Measurements from ENCODE around the gene EXD2.
"Not testable (repeated sequence)": the region's sequence is repeated elsewhere in the genome, so short reads cannot be mapped to it uniquely, and the experiment has no call there.

The EXD2 gene

GRCh38 chr14:69152902-69153151 lies 38.5 kb upstream of the EXD2 start, which contains the start of gene DCAF5:
Gene DCAF5 (minus strand): TSS chr14:69153119. CDS start chr14:69152978, 141 bp downstream.
- peak within 1 kb of the TSS; percentile 82 for H3K27ac ChIP-seq
- TF ChIP-seq CTCF (conservative IDR thresholded peaks at IDR 0.05) (no peak), ZFX (IDR thresholded peaks at IDR 0.05) (no peak)

GRCh38 chr14:69153152-69153872 lies 38.0 kb upstream of the EXD2 start:
- TF ChIP-seq ZFX (IDR thresholded peaks at IDR 0.05) (no peak), CTCF (conservative IDR thresholded peaks at IDR 0.05) (no peak)

GRCh38 chr14:69153873-69154270 lies 37.4 kb upstream of the EXD2 start:
- TF ChIP-seq ZFX (IDR thresholded peaks at IDR 0.05), result no peak
- no peak for TF ChIP-seq CTCF (conservative IDR thresholded peaks at IDR 0.05)
- no peak overlapping the region for H3K27ac ChIP-seq

More at GRCh38 chr14:69153152-69153872, 38.0 kb upstream of the EXD2 start:
- peak overlapping the region; percentile 82 for H3K27ac ChIP-seq

- no peak overlapping the region for H3K27ac ChIP-seq
- TF ChIP-seq CTCF (conservative IDR thresholded peaks at IDR 0.05) (peak; percentile 7; the same call in 1 of the 2 replicates), ZFX (IDR thresholded peaks at IDR 0.05) (no peak)
Observed at GRCh38 chr14:69154779-69155178, 36.5 kb upstream of the EXD2 start.

GRCh38 chr14:69156224-69156623 lies 35.1 kb upstream of the EXD2 start:
- no peak for TF ChIP-seq CTCF (conservative IDR thresholded peaks at IDR 0.05)
- no peak for TF ChIP-seq ZFX (IDR thresholded peaks at IDR 0.05)
- H3K27ac ChIP-seq, result no peak overlapping the region

- TF ChIP-seq ZFX (IDR thresholded peaks at IDR 0.05) (no peak), CTCF (conservative IDR thresholded peaks at IDR 0.05) (no peak)
- no peak overlapping the region for H3K27ac ChIP-seq
Observed at GRCh38 chr14:69161590-69161989, 29.7 kb upstream of the EXD2 start.

GRCh38 chr14:69165787-69166186 lies 25.5 kb upstream of the EXD2 start:
- H3K27ac ChIP-seq, result not testable (repeated sequence)

GRCh38 chr14:69170839-69171238 lies 20.5 kb upstream of the EXD2 start:
- no peak overlapping the region for H3K27ac ChIP-seq
- TF ChIP-seq ZFX (IDR thresholded peaks at IDR 0.05), result no peak
- no peak for TF ChIP-seq CTCF (conservative IDR thresholded peaks at IDR 0.05)
